OCI-LY7 (cell line): ENCODE measurements around the gene MCM9.

ENCODE experiments used
- EZH2phosphoT487 ChIP-seq: fragments of 200-600 bp; sonication (generic); IDR thresholded peaks from 2 replicates; pipeline ENCODE4 v1.6.1; 2018; ENCODE audit warnings: low read depth, borderline replicate concordance, mild to moderate bottlenecking, mixed run types, antibody characterized with exemption, low read length, moderate library complexity, mixed read lengths
- TF ChIP-seq, protein P1 (sequence below): fragments of 200-600 bp; sonication (generic); conservative IDR thresholded peaks from 2 replicates; pipeline ENCODE4 v1.5.1; 2014; ENCODE audit warnings: mild to moderate bottlenecking, antibody characterized with exemption, low read length, moderate library complexity, mixed read lengths

DNA sequence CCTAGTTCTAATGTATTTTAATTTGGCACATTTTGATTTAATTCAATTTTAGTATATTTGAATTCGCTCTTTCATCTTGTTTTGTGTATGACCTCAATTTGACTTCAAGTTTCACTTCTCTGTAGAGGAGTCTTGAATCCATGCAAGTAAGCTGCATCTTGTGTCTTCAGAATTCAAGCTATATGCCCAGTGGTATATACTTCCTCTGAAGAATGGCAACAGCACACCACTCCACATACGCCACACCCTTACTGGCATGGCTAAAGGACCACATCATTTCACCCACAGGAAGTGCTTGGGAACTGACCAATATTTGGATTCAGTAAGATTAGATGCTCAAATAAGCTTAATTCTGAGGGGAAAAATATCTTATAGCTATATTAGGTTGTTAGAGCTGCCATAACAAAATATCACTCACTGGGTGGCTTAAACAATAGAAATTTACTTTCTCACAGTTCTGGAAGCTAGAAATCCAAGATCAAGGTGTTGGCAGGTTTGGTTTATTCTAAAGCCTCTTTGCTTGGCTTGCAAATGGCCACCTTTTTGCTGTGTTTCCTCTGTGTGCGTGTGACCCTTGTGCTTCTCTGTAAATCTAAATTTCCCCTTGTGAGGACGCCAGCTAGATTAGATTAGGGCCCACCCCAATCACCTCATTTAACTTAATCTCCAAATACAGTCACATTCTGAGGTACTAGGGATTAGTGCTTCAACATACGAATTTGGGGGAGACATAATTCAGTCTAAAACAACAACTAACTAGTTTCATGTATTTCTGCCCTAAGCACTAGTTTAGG is 43.8 kb downstream of the MCM9 start:
- no peak for TF ChIP-seq EZH2phosphoT487
- TF ChIP-seq, protein P1, sequence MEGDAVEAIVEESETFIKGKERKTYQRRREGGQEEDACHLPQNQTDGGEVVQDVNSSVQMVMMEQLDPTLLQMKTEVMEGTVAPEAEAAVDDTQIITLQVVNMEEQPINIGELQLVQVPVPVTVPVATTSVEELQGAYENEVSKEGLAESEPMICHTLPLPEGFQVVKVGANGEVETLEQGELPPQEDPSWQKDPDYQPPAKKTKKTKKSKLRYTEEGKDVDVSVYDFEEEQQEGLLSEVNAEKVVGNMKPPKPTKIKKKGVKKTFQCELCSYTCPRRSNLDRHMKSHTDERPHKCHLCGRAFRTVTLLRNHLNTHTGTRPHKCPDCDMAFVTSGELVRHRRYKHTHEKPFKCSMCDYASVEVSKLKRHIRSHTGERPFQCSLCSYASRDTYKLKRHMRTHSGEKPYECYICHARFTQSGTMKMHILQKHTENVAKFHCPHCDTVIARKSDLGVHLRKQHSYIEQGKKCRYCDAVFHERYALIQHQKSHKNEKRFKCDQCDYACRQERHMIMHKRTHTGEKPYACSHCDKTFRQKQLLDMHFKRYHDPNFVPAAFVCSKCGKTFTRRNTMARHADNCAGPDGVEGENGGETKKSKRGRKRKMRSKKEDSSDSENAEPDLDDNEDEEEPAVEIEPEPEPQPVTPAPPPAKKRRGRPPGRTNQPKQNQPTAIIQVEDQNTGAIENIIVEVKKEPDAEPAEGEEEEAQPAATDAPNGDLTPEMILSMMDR, result no peak
